HT-29 (cell line): ENCODE measurements around the gene CDC26. TPM values are rescaled to one million over a fixed set of nuclear protein-coding genes. Genes with fewer than 3 reads are reported as not detected.
A peak's percentile ranks its signal among the peaks of the same experiment; 100 is the strongest.
"Not testable (repeated sequence)": the region's sequence is repeated elsewhere in the genome, so short reads cannot be mapped to it uniquely, and the experiment has no call there.

Experiments used
- DNase-seq: peaks from one replicate; pipeline ENCODE4 v3.0.0-alpha.2; 2015; ENCODE audit warnings: low spot score
- total RNA-seq: library from RNA; depleted of rRNA; stranded (reverse); fragments of >200 nt; shearing (Covaris generic); gene quantifications from 2 replicates; pipeline ENCODE4 v1.2.3, GENCODE V29; 2014; rRNA removed

Gene CDC26
- total RNA-seq, 1 experiment from 2014 or later, result 20.2 TPM

DNA sequence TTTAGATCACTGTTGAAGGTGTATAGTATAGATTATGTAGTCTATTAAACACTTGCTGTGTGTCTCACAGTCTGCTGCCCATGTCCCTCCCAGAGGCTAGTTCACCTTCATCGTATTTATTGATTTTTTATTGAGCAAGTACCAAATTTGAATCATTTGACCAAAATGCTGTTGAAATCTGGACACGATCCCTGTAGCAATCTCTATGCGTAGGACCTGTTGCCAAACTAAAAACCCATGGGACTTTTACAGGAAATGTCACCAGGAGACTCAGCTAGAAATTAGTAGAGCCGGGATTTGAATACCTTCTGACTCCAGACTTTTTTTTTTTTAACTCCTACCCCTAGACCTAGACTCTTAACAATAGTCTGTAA is 36.5 kb downstream of the CDC26 start:
- no peak for DNase-seq

DNA sequence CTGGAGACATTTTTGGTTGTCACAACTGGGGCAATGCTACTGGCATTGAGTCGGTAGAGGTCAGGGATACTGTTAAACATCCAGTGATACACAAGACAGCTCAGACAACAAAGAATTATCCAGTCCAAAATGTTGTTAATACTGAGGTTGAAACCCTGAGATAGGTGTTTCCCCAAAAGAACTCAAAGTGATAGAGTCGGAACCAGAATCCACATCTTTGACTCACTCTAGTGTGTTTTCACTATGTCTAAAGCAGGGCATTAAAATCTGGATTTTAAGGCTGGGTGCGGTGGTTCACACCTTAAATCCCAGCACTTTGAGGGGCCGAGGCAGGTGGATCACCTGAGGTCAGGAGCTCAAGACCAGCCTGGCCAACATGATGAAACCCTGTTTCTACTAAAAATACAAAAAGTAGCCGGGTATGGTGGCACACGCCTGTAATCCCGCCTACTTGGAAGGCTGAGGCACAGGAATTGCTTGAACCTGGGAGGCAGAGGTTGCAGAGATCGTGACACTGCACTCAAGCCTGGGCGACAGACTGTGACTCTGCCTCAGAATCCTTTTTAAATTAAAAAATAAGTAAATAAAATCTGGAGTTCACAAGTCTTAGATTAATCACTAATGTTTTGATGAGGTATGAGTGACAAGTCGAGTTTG is 37.0 kb downstream of the CDC26 start:
- no peak for DNase-seq

DNA sequence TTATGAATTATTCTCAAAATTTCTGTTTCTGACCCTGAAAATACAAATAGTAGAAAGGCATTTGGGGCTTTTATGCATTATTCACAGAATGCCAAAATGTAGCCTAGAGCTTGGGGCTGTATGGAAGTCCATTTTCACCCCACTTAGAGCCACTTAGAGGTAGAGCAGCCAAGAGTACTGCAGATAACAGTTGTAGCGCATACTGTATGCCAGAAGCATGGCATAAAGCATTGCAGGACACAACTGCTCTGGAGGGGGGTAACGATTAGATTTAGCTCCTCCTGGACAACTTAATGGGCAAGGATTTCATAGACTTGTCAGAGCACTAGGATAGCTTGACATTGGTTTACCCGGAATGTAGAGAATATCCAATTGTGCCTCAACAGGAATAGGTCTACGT is 38.3 kb downstream of the CDC26 start:
- no peak for DNase-seq

DNA sequence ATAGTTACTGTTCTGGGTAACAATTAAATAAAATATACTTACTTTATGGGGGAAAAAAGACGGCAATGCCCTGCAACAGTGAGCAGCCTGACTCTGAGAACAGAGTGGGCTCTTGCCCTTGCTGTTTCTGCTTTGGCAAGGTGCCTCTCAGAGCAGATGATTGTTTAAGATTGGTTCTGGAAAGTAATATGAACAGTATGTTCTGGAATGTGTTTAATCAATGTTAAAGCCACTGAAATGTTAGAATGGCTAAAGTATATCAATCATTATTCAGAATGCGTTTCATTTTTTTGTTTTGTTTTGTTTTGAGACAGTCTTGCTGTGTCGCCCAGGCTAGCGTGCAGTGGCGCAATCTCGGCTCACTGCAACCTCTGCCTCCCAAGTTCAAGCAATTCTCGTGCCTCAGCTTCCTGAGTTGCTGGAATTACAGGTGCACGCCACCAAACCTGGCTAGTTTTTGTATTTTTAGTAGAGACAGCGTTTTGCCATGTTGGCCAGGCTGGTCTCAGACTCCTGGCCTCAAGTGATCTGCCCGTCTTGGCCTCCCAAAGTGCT is 39.6 kb downstream of the CDC26 start:
- not testable (repeated sequence) for DNase-seq

DNA sequence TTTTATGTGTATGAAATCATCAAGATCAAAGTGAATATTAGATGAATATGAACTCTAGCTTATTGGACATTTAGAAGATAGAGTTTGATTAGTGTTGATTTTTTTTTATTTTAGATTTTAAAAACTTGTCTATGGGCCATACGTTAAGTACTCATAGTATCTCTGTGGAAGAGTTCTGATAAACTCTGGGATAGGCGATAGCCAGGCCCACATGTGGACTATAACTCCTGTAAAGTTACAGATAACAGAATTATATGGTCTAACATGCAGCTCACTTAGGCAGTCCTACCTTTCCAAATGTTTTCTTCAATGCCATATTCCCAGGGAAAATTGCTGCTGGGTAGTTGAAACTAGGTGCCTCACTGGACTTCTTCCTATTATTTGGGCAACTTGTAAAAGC is 43.7 kb downstream of the CDC26 start:
- DNase-seq, result no peak

DNA sequence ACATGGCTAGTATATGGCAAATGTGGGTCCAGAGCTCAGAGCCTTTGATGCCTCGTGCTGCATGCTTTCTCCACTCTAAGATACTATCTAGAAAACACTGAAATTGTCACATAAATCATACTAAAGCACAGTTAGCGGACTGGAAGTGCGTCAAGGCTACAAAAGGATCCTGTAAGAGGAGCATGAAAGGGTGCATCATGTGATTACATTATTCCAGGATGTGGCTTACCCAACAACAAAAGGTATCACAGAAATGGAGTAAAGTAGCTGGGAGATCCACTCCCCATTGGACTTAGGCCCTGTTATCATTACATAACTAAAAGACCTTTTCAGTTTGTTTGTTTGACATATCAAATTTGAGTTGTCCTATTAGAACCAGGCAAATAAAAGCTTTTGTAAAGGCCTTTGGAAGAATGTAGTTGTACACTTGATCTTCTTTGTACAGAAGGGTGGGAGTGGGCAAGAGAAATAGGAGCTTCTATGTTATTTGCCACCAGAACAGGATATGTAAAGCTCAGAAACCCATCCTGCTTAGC is 47.2 kb downstream of the CDC26 start:
- no peak for DNase-seq

DNA sequence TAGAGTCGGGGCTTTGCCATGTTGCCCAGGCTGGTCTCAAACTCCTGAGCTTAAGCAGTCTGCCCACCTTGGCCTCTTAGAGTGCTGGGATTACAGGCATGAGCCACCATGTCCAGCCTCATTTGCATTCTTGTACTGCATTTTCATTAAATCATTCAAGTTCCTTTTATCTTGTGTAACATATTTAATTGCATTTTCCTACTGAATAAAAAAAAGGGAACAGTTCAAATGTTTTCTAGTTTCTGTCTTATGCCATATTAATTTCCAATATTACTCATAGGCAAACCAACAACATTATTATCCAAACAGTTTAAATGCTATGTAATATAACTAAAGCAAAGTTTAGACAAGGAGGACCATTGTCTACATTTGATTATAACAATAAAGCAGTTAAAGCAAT is 47.9 kb downstream of the CDC26 start:
- DNase-seq, result no peak

DNA sequence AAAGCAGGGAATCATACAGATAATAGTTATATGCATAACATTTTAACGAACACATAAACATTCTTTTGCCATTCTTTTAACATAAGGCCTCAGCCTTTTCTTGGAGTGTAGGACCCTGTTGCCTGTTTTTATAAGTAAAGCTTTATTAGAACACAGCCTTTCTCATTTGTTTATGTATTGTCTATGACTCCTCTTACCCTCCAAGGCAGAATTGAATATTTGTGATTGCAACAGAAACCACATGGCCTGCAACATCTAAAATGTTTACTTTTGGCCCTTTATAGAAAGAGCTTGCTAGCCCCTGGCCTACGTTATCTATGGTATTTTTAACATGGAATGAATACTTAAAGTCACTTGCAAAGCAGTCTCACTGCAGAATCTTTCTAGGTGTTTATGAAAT is 51.4 kb downstream of the CDC26 start:
- no peak for DNase-seq

DNA sequence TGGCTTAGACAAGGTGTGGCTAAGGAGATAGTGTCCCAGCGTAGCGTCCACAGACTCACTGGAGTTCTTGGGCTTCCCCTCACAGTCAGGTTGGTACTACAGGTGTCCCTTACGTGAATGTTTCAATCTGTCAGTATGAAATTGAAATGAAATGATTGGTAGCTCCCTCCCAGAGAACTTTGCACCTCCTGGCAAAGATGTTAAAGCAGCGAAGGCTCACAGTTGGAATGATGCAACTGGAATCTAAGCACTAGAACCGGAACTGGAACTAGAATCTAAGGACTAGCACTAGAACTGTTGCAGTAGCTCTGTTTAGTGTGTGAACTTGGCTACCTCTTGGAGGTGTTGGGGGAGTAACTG is 52.9 kb downstream of the CDC26 start:
- peak; percentile 64 for DNase-seq

DNA sequence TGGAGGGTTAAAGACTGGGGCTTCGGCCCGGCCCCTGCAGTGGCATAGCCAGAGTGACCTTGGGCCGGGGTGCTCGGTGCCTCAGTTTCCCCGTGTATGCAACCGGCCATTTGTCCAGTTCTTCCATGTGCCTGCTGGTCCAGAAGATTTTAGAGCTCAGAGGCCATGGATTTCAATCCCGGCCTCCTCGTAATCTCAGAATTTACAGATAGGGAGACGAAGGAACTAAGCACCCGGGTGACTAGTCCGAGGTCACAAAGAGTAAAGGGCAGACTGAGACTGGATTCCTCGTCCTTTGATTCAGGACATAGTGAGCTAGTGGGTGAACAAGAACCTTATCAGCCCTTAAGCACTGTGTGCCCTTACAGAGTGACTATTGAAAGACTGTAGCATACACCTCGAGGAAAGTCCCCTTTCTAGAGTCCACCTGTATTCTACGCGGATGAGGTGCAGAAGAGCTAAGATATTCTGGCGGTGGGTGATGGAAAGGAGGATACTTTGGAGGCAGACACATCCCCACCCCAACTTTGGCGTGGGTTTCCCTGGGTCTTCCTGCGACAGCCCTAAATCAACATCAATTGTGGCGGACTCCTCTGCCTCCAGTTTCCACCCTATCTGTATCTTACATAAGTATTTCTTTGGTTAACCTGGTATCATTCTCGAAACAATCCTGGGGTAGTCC is 53.4 kb downstream of the CDC26 start:
- DNase-seq, result peak; percentile 59

DNA sequence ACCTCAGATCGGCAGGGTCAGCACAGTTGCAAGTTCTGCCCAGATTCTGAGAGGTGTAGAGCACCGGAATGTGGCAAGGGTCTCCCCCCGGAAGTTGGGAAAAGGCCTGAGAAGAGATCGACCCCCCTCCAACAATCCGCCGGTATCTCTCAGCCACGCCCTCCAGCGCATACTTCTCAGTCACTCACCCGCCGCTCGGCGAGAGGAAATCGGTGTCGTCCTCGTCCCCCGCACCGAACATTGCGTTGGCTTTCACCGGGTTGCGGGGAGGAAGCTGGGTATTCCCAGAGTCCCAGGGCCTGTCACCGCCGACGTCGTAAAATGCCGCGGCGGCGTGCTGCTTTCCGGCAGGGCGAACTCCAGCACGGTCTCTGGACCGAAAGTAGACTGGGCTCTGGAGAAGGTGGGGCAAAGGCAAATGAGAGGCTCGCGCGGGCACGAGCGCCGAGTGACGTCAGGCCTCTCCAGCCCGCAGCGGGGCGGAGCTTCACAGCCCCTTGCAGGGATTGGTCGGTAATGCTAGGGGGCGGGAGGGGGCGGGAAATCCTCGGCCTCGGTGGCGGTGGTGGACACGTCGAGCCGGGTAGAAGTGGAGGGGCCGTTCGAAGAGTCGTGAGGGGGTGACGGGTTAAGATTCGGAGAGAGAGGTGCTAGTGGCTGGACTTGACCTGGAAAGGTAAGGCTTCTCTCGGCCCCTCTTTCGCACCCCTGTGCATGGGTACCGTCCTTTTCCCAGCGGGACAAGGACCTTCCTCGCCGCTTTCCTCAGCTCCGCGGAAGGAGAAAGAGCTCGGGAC is 54.2 kb downstream of the CDC26 start, which contains the start of the genes FKBP15 and SLC31A1:
FKBP15 (minus strand) TSS at position 275 of the 797 bp plus-strand sequence; CDS start at position 241, 34 bp downstream.
SLC31A1 (plus strand) TSS at position 542 of the 797 bp plus-strand sequence. CDS start 34,605 bp downstream, outside the sequence.
- DNase-seq, result peak; percentile 99

DNA sequence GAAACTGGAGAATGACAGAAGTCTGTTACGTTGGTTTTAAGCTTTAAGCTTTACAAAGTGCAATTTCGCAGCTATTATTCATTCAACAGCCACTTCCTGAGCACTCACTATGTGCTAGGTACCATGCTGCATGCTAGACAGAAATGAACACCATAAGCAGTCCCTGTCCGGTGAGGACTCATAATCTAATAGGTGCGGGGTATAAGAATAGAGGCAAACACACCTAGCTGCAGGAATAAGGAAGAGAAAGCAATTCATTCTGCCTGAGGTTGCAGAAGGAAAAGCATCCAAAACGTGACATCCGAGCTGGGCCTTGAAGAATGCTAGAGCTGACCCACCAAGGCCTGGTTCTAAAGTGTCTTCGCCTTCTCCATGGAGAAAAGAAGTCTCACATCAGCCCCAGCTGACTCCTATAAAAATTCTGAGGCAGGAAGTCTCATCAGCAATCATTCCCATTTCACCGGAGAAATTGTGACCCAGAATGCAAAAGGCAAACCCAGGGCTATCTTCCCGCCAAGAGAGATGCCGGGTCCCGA is 54.8 kb downstream of the CDC26 start:
- peak; percentile 28 for DNase-seq

DNA sequence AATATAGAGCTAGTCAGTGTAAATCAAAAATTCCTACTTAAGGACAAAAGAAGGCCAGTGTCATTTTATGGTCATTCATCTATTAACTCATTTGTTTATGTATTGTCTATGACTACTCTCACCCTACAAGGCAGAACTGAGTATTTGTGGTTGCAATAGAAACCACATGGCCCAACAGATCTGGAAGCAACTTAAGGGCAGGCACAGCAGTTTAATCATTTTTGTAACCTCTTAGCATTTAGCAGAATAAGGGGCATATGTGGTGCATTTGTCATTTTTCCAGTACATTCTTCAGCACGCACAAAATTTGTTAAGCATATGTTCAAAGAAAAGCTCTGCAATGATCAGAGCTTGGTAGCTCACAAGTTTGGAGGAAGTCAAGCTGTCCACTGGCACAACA is 55.4 kb downstream of the CDC26 start:
- no peak for DNase-seq

DNA sequence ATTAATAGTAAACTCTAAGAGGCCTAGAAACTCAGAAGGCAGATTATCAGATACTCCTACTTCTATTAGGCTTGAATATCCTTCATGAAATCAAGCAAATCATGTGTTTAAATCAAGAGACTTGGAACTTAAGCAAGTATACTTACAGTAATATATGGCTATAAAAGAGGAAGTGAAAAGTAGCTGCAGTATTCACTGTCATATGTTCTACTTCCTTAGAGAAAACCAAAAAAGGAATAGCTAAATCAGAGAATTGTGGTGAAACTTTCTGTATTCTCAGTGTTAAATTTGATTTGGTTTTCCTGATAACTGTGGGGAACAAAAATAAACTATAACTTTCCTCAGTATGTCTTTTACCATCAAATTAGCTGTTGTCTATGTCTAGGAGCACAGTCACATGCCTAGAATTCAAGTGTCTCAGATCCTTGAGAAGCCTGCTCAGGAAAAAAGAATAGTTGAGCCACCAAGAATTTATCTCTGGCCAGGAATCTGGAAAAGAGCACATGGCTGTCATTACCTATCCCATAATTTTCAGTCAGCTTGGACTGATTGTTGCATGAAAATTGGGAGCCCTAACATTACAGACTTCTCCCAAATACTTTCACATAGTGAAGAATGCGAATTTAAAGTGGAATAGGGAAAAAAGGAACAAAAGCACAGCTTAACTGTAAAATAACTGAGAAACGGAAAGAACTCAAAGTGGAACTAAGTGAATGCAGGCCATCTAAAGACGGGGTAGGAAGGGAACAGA is 56.0 kb downstream of the CDC26 start:
- DNase-seq, result no peak

Other genes starting within 250 kb of the CDC26 start
- gene ZFP37, start 218.8 kb downstream of the CDC26 start, total RNA-seq, result not detected in 2 replicates
- gene SLC31A2, start 124.6 kb downstream of the CDC26 start, total RNA-seq, result 1.8 and 3.4 TPM in 2 replicates
- gene FKBP15, start 54.3 kb downstream of the CDC26 start, total RNA-seq, result 14.7 and 16.0 TPM in 2 replicates
- 13.4 TPM in 2 replicates for gene SLC31A1, start 54.0 kb downstream of the CDC26 start, total RNA-seq
- 21.3 and 21.8 TPM in 2 replicates for gene PRPF4, start 86 bp upstream of the CDC26 start, total RNA-seq
- 6.1 and 7.1 TPM in 2 replicates for gene RNF183, start 27.8 kb upstream of the CDC26 start, total RNA-seq
- gene WDR31, start 64.7 kb upstream of the CDC26 start, total RNA-seq, result 0.37 and 0.74 TPM in 2 replicates
- 31.5 and 34.1 TPM in 2 replicates for gene BSPRY, start 74.0 kb upstream of the CDC26 start, total RNA-seq
- 73.3 and 78.1 TPM in 2 replicates for gene HDHD3, start 101.4 kb upstream of the CDC26 start, total RNA-seq
- gene ALAD, start 125.7 kb upstream of the CDC26 start, total RNA-seq, result 16.0 and 20.8 TPM in 2 replicates
- 83.0 and 84.4 TPM in 2 replicates for gene POLE3, start 135.1 kb upstream of the CDC26 start, total RNA-seq
- gene C9orf43, start 135.2 kb upstream of the CDC26 start, total RNA-seq, result 0.92 and 1.1 TPM in 2 replicates
- 71.2 and 76.8 TPM in 2 replicates for gene RGS3, start 188.2 kb upstream of the CDC26 start, total RNA-seq